GM19351 (cell line): ENCODE results near the gene FGF4.
"Not testable (repeated sequence)": the region's sequence is repeated elsewhere in the genome, so short reads cannot be mapped to it uniquely, and the experiment has no call there.

Experiments used
- ATAC-seq: cut with Tn5 transposase; IDR thresholded peaks from one replicate; pipeline ENCODE4 v1.9.1; 2021; ENCODE audit warnings: mild to moderate bottlenecking, moderate library complexity; ENCODE audit not compliant: unreplicated experiment

The FGF4 gene

GRCh38 chr11:69774354-69775162, 583 bp downstream of the FGF4 start:
- ATAC-seq = no peak

- ATAC-seq = no peak
These were observed 1.4 kb downstream of the FGF4 start for GRCh38 chr11:69773626-69774353.

- ATAC-seq = no peak
These were observed 3.7 kb downstream of the FGF4 start for GRCh38 chr11:69771466-69771865.

- no peak for ATAC-seq
These were observed 4.6 kb downstream of the FGF4 start for GRCh38 chr11:69770540-69770939.

- ATAC-seq = no peak
These were observed 9.6 kb downstream of the FGF4 start for GRCh38 chr11:69765498-69765995.

- not testable (repeated sequence) for ATAC-seq
These were observed 10.2 kb downstream of the FGF4 start for GRCh38 chr11:69764918-69765317.

GRCh38 chr11:69760319-69760718, 14.8 kb downstream of the FGF4 start:
- ATAC-seq = no peak

GRCh38 chr11:69752890-69753289, 22.3 kb downstream of the FGF4 start:
- no peak for ATAC-seq

- ATAC-seq = no peak
These were observed 24.1 kb downstream of the FGF4 start for GRCh38 chr11:69750875-69751597.

GRCh38 chr11:69750108-69750850, 24.9 kb downstream of the FGF4 start:
- ATAC-seq = no peak

GRCh38 chr11:69748637-69749036, 26.5 kb downstream of the FGF4 start:
- no peak for ATAC-seq

GRCh38 chr11:69746752-69747742, 28.1 kb downstream of the FGF4 start:
- no peak for ATAC-seq

GRCh38 chr11:69746140-69746539, 29.0 kb downstream of the FGF4 start:
- no peak for ATAC-seq

GRCh38 chr11:69745201-69745600, 29.9 kb downstream of the FGF4 start:
- no peak for ATAC-seq

GRCh38 chr11:69744435-69744834, 30.7 kb downstream of the FGF4 start:
- no peak for ATAC-seq

- ATAC-seq = no peak
These were observed 40.3 kb downstream of the FGF4 start for GRCh38 chr11:69734841-69735240.

GRCh38 chr11:69734367-69734766, 40.8 kb downstream of the FGF4 start:
- ATAC-seq = no peak

- no peak for ATAC-seq
These were observed 42.2 kb downstream of the FGF4 start for GRCh38 chr11:69732910-69733309.

- ATAC-seq = no peak
These were observed 44.0 kb downstream of the FGF4 start for GRCh38 chr11:69731110-69731509.

- no peak for ATAC-seq
These were observed 44.6 kb downstream of the FGF4 start for GRCh38 chr11:69730500-69730899.
